CD4-positive, alpha-beta T cell treated with Interleukin-6 at 100 ng/mL for 8 hours (primary cell): ENCODE measurements around the gene HNF4A.

Experiments
- DNase-seq: peaks from one replicate; pipeline ENCODE4 v3.0.0-alpha.2; 2020; ENCODE audit warnings: mixed read lengths, low spot score

HNF4A gene

DNA sequence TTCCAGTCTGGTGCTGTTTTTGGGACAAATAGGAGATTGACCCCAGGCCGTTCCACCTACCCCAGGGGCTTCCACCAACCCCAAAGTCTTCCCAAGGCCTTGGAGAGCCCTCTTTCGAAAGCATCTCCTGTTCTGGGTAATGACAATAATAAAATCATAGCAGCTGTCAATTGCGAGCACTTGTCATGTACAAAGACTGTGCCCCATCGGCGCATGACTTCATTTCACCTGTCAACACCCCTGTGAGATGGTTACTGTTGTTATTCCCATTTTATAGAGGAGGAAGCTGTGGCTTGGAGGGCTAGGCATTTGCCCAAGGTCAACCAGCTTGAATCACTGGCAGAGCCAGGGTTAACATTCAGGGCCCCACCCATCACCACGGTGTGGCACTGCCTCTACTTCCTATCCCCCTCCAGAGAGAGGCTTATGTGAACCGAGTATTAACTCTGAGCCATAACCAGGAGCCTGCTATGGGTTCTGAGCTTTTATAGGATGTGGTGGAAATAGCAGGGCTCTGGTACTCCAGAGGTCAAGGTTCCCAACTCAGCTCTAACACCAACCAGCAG lies 51.2 kb downstream of the HNF4A start:
- DNase-seq, result no peak

DNA sequence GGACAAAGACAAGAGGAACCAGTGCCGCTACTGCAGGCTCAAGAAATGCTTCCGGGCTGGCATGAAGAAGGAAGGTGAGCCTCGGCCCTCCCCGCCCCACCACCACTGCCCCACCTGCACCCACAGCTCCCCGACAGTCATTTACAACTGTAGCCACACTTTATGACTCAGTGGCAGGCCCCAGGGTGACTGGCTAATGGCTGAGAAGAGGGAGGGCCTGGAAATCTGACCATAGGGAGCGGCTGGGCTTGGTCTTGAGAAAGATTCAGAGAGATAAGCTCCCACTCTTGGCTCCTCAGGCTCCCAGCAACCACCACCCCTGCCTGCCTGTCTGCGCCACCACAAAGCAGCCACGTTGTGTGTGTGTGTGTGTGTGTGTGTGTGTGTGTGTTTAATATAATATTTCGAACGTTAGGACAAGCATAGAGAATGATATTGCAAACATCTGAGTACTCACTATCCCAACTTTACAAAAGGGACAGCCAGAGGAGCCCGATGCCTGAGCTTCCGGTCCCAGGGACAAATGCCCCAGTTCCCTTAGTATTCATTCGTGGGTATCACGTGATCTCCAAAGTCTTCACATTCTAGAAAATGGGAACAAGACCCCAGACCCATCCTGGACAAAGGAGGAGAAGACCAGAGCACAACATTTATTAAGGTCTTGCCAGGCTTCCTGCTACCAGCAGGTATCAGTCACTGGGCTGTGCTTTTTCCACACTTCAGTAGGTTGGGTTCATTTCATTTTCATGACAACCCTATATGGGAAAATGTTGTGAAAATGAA lies 52.1 kb downstream of the HNF4A start:
- DNase-seq, result no peak

DNA sequence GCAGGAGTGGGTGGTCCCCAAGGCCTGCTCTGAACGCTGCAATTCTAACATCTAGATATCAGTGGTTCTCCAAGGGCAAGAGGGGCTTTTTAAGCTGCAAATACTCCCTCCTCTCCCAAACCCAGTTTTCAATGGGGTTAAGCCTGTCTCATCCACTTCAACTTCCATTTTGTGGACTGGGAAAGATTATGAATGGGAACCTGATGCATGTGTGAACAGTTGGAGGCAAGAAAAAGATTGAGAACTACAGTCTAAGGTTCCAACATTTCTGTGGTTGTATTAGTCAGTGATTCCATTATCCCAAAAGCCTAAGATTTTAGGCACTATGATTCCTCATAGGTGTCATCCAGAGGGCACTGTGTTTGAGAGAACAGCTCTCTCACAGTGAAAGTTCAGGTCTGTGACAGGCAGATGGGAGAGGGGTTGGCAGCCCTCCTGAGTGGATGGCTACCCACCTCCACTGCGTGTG lies 53.7 kb downstream of the HNF4A start:
- no peak for DNase-seq

DNA sequence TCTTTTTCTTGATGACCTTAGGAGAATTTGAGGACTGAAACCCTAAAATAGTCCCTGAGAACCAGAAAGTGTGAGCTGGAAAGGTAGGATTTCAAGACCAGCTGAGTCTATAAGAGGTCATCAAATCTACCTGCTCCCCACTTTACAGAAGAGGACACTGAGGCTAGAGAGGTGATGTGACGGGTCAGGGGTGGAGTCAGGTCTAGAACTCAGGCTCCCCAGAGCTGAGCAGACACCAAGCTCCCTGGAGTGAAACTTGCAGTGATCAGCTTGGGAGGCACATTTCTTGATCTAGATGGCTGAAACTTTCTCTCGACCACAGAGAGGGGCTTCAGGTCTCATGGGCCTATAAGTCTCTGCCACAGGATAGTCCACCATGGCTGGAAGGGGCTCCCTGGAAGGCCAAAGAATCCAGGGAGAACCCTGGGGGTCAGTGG lies 55.1 kb downstream of the HNF4A start:
- no peak for DNase-seq

DNA sequence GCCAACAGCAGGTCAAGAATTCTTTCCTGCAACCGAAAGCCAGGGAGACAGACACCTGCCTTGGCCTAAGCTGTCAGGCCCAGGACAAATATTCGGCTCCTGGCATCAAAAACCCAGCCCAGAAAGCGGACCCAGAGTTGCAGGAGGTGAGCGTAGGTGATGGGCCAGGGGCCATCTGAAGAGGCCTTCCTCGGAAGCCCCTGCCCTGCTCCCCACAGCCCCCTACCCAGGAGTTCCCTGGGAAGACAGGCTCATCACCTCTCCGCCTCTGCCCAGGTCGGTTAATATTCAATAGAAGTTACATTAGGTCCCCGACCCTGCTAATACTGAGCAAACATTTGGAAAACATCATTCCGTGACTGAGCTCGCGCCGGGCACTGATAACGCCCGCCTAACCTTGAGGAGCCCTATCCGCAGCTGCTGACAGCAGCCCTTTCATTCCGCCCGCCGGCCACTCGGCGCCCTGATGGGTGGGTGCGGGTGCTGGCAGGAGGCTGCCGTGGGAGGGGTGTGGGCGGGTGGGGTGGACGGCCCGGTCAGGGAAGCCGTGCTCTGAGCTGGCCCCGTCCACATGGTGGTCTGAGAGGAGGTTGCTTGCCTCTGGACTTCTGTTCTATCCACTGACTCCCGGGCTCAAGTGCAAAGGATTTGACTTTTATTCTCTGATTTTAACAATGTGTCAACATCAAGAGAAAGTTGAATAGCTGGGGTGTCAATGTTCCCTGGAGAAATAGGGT lies 55.7 kb downstream of the HNF4A start:
- DNase-seq, result no peak

DNA sequence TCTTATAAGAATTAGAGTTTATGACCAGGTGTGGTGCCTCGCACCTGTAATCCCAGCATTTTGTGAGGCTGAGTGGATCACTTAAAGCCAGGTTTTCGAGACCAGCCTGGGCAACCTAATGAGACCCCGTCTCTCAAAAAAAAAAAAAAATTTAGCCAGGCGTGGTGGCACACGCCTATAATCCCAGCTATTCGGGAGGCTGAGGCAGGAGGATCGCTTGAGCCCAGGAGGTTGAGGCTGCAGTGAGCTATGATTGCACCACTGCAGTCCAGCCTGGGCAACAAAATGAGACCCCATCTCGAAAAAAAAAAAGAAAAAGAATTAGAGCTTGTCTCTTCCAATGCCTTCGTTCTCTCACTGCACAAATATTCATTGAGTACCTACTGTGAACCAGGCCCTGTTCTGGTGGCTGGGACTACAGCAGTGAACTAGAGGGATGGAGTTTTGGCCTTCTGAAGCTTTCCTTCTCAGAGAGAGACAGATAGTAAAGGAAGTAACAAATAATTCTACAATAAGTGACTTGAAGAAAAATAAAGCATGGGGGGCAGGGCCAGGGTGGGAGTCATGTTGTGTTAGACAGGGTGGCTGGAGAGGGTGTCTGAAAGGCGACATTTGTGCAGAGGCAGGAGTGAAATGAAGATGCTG lies 56.4 kb downstream of the HNF4A start:
- DNase-seq, result no peak

DNA sequence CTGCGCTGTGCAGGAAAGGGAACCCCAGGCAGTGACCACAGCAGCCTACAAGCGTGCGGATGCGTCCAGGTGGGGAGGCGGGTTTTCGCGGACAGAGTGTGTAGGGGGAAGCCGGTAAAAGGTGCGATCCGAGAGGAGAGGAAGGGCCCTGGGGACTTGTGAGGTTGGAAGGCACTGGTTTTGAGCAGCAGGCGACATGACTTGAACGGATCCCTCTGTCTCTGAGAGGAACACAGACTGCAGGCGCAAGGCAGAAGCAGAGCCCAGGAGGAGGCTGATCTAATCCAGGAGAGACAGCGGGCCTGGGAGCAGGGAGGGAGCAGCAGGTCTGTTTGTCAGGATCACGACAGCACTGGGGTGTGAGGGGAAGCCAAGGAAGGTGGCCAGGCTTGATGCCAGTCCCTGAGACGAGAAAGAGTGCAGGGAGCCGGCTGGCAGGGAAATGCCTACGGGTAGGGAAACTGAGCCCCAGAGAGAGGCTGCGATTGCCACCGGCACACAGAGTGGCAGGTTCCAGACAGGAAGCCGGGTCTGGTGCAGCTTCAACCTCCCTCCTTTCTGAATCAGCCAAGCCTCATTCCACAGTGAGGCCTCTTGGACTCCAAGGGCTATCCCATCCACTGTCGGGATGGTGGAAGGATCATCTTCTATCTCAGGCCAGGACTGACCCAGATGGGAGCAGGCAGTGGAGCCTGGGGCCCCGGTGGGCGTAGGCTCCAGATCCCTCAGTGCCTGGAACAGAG lies 57.1 kb downstream of the HNF4A start:
- DNase-seq, result no peak

DNA sequence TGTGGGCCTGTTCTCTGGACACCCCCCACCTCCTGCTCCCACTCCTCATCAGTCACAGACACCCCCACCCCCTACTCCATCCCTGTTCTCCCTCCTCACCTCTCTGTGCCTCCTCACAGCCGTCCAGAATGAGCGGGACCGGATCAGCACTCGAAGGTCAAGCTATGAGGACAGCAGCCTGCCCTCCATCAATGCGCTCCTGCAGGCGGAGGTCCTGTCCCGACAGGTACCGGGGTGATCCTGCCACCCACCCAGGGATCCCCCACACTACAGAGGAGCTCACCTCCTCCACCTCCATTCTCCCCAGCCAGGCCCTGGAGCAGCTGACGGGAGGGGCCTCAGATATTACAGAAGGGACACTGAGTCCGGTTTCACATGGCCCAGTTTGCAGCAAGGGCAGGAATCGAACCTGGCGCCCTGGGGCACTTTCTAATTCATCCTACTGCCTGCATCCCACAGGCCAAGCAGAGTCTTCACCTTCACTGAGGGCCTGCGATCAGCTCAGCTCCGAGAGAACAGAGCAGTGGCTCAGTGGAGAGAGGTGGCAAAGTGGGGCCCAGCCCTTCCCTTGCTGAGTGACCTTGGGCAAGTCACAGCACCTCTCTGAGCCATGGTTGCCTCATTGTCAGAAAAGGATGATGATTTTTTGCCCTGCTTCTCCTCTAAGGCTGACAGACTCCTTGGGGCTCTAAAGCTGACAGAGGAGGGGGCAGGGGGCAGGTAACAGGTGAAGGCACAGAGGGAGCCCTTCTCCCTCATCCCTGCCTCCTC lies 58.3 kb downstream of the HNF4A start:
- no peak for DNase-seq

DNA sequence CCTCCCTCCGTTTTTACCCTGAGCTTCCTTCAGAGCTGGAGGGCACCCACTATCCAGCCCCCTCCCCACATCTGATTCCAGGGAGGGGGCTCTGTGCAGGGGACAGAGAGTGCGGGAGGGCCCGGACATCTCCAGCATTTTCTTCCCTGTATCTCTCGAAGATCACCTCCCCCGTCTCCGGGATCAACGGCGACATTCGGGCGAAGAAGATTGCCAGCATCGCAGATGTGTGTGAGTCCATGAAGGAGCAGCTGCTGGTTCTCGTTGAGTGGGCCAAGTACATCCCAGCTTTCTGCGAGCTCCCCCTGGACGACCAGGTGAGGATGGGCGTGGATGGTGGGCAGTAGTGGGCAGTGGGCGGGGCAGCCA lies 58.8 kb downstream of the HNF4A start:
- no peak for DNase-seq

DNA sequence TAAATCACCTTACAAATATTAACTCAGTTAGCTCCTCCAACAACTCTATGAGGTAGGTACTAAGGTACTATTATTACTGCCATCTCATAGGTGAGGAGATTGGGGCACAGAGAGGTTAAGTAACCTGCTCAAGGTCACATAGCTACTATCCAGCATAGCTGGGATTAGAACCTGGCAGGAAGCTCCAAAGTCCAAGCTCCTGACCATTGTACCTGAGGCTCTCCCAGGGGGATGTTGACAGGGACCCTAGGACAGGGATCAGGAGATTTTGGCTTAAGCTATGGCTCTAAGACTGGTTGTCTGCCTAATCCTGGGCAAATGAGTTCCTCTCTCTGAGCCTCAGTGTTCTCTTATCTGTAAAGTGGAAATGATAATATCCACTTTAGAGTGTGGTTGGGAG lies 59.3 kb downstream of the HNF4A start:
- no peak for DNase-seq

DNA sequence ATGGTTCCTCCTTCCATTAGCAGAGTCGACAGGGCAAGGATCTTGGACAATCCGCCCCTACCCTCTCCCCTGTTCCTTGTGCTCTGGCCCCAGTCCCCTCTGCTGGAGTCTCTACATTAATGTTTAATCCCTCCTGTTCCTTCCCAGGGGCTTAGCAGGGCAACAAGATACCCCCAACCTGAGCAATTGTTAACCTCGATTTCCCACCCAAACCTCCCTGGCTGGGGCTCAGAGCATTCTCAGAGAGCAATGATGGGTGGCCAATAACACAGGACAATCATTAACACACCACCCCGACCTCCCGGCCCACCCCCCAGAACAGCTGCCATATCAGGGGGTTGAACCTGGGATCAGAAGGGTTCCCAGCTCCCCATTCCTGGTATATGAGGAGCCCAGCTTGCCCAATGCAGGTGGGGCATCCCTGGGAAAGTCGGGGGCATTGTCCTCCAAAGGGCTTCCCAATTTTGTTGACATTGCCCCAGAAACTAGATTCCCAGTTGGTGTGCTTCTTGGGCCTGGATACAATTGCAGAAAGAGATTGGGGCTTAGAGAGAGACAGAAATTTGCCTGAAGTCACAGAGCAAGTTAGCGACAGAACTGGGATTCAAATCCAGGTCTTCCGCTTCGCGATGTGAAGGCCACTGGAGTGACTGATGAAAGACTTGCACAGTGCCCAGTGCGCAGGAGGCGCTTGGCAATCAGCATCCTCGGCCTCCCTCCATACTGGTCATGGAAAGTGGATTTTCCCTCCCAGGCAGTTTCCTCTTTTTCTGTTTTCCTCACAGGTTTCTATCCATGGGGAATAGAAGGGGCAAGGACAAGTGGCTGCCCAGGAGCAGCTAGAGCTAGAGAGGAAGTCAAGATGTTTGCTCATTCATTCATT lies 60.6 kb downstream of the HNF4A start:
- no peak for DNase-seq

DNA sequence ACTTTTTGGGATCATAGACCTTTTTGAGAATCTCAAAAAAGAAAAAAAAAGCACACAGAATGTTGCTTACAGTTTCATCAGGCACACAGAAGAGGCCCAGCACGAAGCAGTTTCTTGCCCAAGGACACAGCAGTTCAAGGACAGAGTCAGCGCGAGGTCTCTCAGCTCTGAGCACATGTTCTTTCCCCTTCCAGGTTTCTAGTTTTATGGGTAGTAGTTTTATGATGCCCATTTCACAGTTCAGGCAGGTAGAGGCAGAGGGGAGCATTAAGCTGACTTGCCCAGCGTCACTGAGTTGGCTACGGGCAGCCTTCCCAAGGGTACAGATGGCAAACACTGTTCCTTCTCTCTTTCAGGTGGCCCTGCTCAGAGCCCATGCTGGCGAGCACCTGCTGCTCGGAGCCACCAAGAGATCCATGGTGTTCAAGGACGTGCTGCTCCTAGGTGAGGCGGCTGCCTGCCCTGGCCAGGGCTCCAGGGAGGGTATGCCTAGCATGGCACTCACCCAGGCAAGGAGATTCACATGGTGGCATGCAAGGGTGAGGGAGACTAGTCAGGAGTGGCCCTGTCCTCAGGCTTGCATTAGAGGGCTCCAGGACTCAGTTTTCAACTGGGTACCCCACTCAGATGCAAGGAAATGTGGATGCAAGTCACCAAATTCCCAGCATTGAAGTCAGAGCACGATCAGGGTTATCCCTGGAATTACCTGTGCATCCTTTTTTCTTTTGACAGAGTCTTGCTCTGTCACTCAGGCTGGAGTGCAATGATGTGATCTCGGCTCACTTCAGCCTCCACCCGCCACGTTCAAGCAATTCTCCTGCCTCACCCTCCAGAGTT lies 62.8 kb downstream of the HNF4A start:
- no peak for DNase-seq

DNA sequence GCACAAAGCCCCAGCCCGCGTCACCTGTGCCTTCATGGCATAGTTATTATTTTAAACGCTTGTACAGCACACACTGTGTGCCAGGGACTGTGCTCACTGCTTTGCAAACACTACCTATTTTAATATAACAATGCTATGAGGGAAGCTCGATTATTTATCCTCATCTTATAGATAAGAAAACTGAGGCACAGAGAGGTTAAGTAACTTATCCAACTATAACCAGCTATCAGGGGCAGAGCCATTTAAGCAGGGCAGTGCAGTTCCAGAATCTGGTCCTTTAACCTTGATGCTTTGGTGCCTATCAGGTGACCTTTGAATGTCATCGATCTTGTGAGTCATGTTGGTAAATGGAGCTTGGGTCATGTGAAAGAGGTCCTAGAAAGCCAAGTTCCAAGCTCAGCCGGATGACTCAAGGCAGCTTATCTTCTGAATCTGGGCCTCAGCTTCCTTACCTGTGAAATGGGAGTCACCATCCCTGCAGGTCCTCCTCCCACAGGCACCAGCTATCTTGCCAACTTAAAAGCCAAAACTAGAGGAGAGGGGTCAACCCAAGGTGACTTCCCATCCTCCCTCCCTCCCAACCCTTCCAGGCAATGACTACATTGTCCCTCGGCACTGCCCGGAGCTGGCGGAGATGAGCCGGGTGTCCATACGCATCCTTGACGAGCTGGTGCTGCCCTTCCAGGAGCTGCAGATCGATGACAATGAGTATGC lies 63.8 kb downstream of the HNF4A start:
- DNase-seq, result no peak

DNA sequence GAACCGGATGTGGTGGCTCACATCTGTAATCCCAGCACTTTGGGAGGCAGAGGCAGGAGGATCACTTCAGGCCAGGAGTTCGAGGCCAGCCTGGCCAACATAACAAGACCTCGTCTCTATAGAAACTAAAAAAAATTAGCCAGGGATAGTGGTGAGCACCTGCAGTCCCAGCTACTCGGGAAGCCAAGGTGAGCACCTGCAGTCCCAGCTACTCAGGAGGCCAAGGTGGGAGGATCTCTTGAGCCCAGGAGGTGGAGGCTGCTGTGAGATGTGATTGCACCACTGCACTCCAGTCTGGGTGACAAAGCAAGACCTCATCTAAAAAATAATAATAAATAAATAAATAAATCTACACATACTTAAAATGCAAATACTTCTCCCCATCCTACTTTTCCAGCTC lies 65.0 kb downstream of the HNF4A start:
- no peak for DNase-seq

DNA sequence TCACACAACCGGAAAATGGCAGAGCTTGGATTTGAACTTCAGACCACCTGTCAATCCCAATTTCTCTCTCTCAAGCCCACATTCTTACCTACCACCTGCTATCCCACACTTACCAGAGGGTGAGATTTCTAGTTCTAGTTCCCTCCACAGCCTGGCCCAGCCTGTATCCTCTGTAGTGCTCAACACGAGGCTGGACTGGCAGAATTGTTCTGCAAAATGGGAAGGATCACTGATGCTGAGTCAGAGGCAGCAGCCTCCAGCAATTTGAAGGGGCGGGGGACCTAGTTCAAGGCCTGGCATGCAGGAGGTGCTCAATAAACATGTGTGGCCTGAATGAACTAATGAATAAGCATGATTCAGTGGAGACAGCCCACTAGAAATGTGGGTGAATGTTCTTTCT lies 66.6 kb downstream of the HNF4A start:
- no peak for DNase-seq

DNA sequence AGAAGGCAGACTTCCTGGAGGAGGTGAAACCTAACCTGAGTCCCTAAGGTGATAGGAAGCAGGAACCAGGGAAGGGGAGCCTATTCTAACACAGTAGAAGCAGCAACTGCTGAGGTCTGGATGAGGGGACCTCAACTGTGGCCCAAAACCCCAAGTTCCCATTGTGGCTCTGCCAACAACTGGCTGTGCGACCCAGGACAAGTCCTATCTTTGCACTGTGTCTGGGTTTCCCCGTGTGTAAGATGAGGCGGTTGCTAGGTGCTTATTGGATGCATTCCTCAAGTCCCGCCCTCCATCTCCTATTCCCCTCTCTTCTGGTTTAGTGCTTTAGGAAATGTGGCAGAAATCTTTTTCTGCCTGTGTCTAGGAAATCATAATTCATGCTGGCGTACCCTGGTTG lies 68.0 kb downstream of the HNF4A start:
- DNase-seq, result no peak

DNA sequence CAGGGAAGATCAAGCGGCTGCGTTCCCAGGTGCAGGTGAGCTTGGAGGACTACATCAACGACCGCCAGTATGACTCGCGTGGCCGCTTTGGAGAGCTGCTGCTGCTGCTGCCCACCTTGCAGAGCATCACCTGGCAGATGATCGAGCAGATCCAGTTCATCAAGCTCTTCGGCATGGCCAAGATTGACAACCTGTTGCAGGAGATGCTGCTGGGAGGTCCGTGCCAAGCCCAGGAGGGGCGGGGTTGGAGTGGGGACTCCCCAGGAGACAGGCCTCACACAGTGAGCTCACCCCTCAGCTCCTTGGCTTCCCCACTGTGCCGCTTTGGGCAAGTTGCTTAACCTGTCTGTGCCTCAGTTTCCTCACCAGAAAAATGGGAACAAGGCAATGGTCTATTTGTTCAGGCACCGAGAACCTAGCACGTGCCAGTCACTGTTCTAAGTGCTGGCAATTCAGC lies 68.6 kb downstream of the HNF4A start:
- DNase-seq, result no peak

DNA sequence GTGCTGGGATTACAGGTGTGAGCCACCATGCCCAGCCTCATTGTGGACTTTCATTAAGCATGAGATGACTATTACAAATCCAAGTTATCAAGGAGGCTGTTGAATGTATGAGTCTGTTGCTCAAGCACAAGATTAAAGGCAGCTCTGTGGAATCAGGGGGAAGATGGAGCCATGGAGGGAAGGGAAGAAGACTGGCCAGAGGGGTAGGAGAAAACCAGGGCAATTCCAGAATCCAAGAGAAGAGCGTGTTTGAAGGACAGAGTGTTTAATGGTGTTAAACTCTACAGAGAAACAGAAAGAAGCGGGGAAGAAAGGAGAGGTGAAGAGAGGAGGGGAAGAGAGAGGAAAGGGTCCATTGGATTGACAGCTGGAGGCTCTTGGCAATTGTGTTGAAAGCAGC lies 70.4 kb downstream of the HNF4A start:
- DNase-seq, result no peak
